Measurements from ENCODE around the gene GPC5. TPM values are rescaled to one million over a fixed set of nuclear protein-coding genes. Genes with fewer than 3 reads are reported as not detected.
"Not testable (repeated sequence)": the region's sequence is repeated elsewhere in the genome, so short reads cannot be mapped to it uniquely, and the experiment has no call there.

Gene GPC5
- total RNA-seq, 2 experiments from 2014 or later: 0.63 to 0.66 TPM

GRCh38 chr13:91801772-91802171 is 403.4 kb downstream of the GPC5 start:
- H3K36me3 Mint-ChIP-seq (ENCODE audit: low read depth); DNase-seq; H3K27ac Mint-ChIP-seq; ATAC-seq; H3K27me3 Mint-ChIP-seq; POLR2A ChIA-PET; H3K4me1 Mint-ChIP-seq; H3K9me3 Mint-ChIP-seq (ENCODE audit: low read depth); CTCF ChIA-PET; intact Hi-C loops (cut with DNase I, micrococcal nuclease); H3K4me3 Mint-ChIP-seq: not testable (repeated sequence)

GRCh38 chr13:91802957-91803356 is 404.5 kb downstream of the GPC5 start:
- POLR2A ChIA-PET: no interaction called here
- no peaks in the 10 kb centered on the region for H3K27me3 Mint-ChIP-seq

GRCh38 chr13:91804724-91805123 is 406.3 kb downstream of the GPC5 start:
- ChIA-PET CTCF (no interaction called here), POLR2A (no interaction called here)
- H3K27me3 Mint-ChIP-seq: no peaks in the 10 kb centered on the region
- H3K4me1 Mint-ChIP-seq: no peaks in the 10 kb centered on the region
- no peak overlapping the region for H3K4me3 Mint-ChIP-seq
- DNase-seq: no peak
- ATAC-seq: no peak
- no peak overlapping the region for H3K27ac Mint-ChIP-seq
- H3K9me3 Mint-ChIP-seq (ENCODE audit: low read depth): no peaks in the 10 kb centered on the region
- no peaks in the 10 kb centered on the region for H3K36me3 Mint-ChIP-seq (ENCODE audit: low read depth)
- intact Hi-C loops (cut with DNase I, micrococcal nuclease): no loop called here

More at GRCh38 chr13:91802957-91803356, 404.5 kb downstream of the GPC5 start:
- no peak for DNase-seq
- Mint-ChIP-seq H3K4me1 (no peaks in the 10 kb centered on the region), H3K27ac (no peak overlapping the region), H3K4me3 (no peak overlapping the region), H3K9me3 (ENCODE audit: low read depth) (peaks cover 2% of the 10 kb centered on the region), H3K36me3 (ENCODE audit: low read depth) (no peaks in the 10 kb centered on the region)
- CTCF ChIA-PET: no interaction called here
- ATAC-seq: no peak
- intact Hi-C loops (cut with DNase I, micrococcal nuclease): no loop called here

- H3K27me3 Mint-ChIP-seq: no peaks in the 10 kb centered on the region
- no peaks in the 10 kb centered on the region for H3K9me3 Mint-ChIP-seq (ENCODE audit: low read depth)
- H3K36me3 Mint-ChIP-seq (ENCODE audit: low read depth): no peaks in the 10 kb centered on the region
- H3K4me1 Mint-ChIP-seq: no peaks in the 10 kb centered on the region
- no peak for DNase-seq
- intact Hi-C loops (cut with DNase I, micrococcal nuclease): no loop called here
- POLR2A ChIA-PET: no interaction called here
- no peak overlapping the region for H3K4me3 Mint-ChIP-seq
- CTCF ChIA-PET: no interaction called here
- no peak for ATAC-seq
- H3K27ac Mint-ChIP-seq: no peak overlapping the region
Measured at GRCh38 chr13:91805605-91806004, 407.2 kb downstream of the GPC5 start.

GRCh38 chr13:91809161-91809560 is 410.7 kb downstream of the GPC5 start:
- intact Hi-C loops (cut with DNase I, micrococcal nuclease): no loop called here
- no peaks in the 10 kb centered on the region for H3K36me3 Mint-ChIP-seq (ENCODE audit: low read depth)
- CTCF ChIA-PET: no interaction called here
- H3K9me3 Mint-ChIP-seq (ENCODE audit: low read depth): no peaks in the 10 kb centered on the region
- no peak overlapping the region for H3K27ac Mint-ChIP-seq
- DNase-seq (no peak), ATAC-seq (no peak)
- no peaks in the 10 kb centered on the region for H3K27me3 Mint-ChIP-seq
- no peak overlapping the region for H3K4me3 Mint-ChIP-seq
- H3K4me1 Mint-ChIP-seq: no peaks in the 10 kb centered on the region
- POLR2A ChIA-PET: no interaction called here

- ATAC-seq (no peak), DNase-seq (no peak)
- POLR2A ChIA-PET: no interaction called here
- Mint-ChIP-seq H3K4me1 (no peaks in the 10 kb centered on the region), H3K36me3 (ENCODE audit: low read depth) (no peaks in the 10 kb centered on the region), H3K27ac (no peak overlapping the region), H3K9me3 (ENCODE audit: low read depth) (no peaks in the 10 kb centered on the region), H3K27me3 (no peaks in the 10 kb centered on the region), H3K4me3 (no peak overlapping the region)
- CTCF ChIA-PET: interaction anchor here (0.6 to 0.7 kb wide), 2 partner anchors 46 to 241 kb away, joined by 3 read pairs; no protein-coding TSS in a partner anchor
- intact Hi-C loops (cut with DNase I, micrococcal nuclease): no loop called here
Measured at GRCh38 chr13:91813253-91813652, 414.8 kb downstream of the GPC5 start.

- ATAC-seq: no peak
- no peaks in the 10 kb centered on the region for H3K9me3 Mint-ChIP-seq (ENCODE audit: low read depth)
Measured at GRCh38 chr13:91816263-91816807, 417.9 kb downstream of the GPC5 start.

GRCh38 chr13:91817250-91817649 is 418.8 kb downstream of the GPC5 start:
- ChIA-PET CTCF (no interaction called here), POLR2A (no interaction called here)
- Mint-ChIP-seq H3K27ac (no peak overlapping the region), H3K27me3 (no peaks in the 10 kb centered on the region), H3K36me3 (ENCODE audit: low read depth) (no peaks in the 10 kb centered on the region), H3K4me3 (no peak overlapping the region), H3K9me3 (ENCODE audit: low read depth) (no peaks in the 10 kb centered on the region), H3K4me1 (no peaks in the 10 kb centered on the region)
- no peak for DNase-seq
- intact Hi-C loops (cut with DNase I, micrococcal nuclease): no loop called here
- no peak for ATAC-seq

More at GRCh38 chr13:91816263-91816807, 417.9 kb downstream of the GPC5 start:
- CTCF ChIA-PET: no interaction called here
- H3K27me3 Mint-ChIP-seq: no peaks in the 10 kb centered on the region
- no peak overlapping the region for H3K27ac Mint-ChIP-seq
- no peak for DNase-seq
- no peaks in the 10 kb centered on the region for H3K36me3 Mint-ChIP-seq (ENCODE audit: low read depth)
- intact Hi-C loops (cut with DNase I, micrococcal nuclease): no loop called here
- POLR2A ChIA-PET: no interaction called here
- no peaks in the 10 kb centered on the region for H3K4me1 Mint-ChIP-seq
- no peak overlapping the region for H3K4me3 Mint-ChIP-seq

- H3K27ac Mint-ChIP-seq: no peak overlapping the region
- no peak for ATAC-seq
- no peaks in the 10 kb centered on the region for H3K4me1 Mint-ChIP-seq
- H3K9me3 Mint-ChIP-seq (ENCODE audit: low read depth): peaks cover 6% of the 10 kb centered on the region
- H3K27me3 Mint-ChIP-seq: no peaks in the 10 kb centered on the region
- no peak overlapping the region for H3K4me3 Mint-ChIP-seq
- ChIA-PET POLR2A (no interaction called here), CTCF (no interaction called here)
- no peak for DNase-seq
- intact Hi-C loops (cut with DNase I, micrococcal nuclease): no loop called here
- H3K36me3 Mint-ChIP-seq (ENCODE audit: low read depth): no peaks in the 10 kb centered on the region
Measured at GRCh38 chr13:91824416-91824815, 426.0 kb downstream of the GPC5 start.

- ATAC-seq (no peak), DNase-seq (no peak)
- peaks cover 14% of the 10 kb centered on the region for H3K9me3 Mint-ChIP-seq (ENCODE audit: low read depth)
- H3K27me3 Mint-ChIP-seq: no peaks in the 10 kb centered on the region
- ChIA-PET POLR2A (no interaction called here), CTCF (no interaction called here)
- H3K4me3 Mint-ChIP-seq: no peak overlapping the region
- no peak overlapping the region for H3K27ac Mint-ChIP-seq
- no peaks in the 10 kb centered on the region for H3K4me1 Mint-ChIP-seq
- intact Hi-C loops (cut with DNase I, micrococcal nuclease): no loop called here
- no peaks in the 10 kb centered on the region for H3K36me3 Mint-ChIP-seq (ENCODE audit: low read depth)
Measured at GRCh38 chr13:91825516-91825915, 427.1 kb downstream of the GPC5 start.

GRCh38 chr13:91836553-91836952 is 438.1 kb downstream of the GPC5 start:
- DNase-seq (no peak), ATAC-seq (no peak)
- Mint-ChIP-seq H3K27ac (no peak overlapping the region), H3K4me3 (no peak overlapping the region), H3K9me3 (ENCODE audit: low read depth) (peaks cover 16% of the 10 kb centered on the region), H3K36me3 (ENCODE audit: low read depth) (no peaks in the 10 kb centered on the region), H3K27me3 (no peaks in the 10 kb centered on the region), H3K4me1 (no peaks in the 10 kb centered on the region)
- intact Hi-C loops (cut with DNase I, micrococcal nuclease): no loop called here
- ChIA-PET CTCF (no interaction called here), POLR2A (no interaction called here)

GRCh38 chr13:91845612-91846011 is 447.2 kb downstream of the GPC5 start:
- POLR2A ChIA-PET: no interaction called here
- CTCF ChIA-PET: no interaction called here
- H3K36me3 Mint-ChIP-seq (ENCODE audit: low read depth): no peaks in the 10 kb centered on the region
- H3K4me3 Mint-ChIP-seq: no peak overlapping the region
- no peak overlapping the region for H3K27ac Mint-ChIP-seq
- no peaks in the 10 kb centered on the region for H3K4me1 Mint-ChIP-seq
- peaks cover 2% of the 10 kb centered on the region for H3K9me3 Mint-ChIP-seq (ENCODE audit: low read depth)
- intact Hi-C loops (cut with DNase I, micrococcal nuclease): no loop called here
- no peaks in the 10 kb centered on the region for H3K27me3 Mint-ChIP-seq
- ATAC-seq: no peak
- DNase-seq: no peak

GRCh38 chr13:91863699-91864098 is 465.3 kb downstream of the GPC5 start:
- DNase-seq: no peak
- Mint-ChIP-seq H3K27ac (no peak overlapping the region), H3K9me3 (ENCODE audit: low read depth) (no peaks in the 10 kb centered on the region), H3K27me3 (no peaks in the 10 kb centered on the region), H3K36me3 (ENCODE audit: low read depth) (no peaks in the 10 kb centered on the region), H3K4me1 (no peaks in the 10 kb centered on the region), H3K4me3 (no peak overlapping the region)
- ChIA-PET POLR2A (no interaction called here), CTCF (no interaction called here)
- ATAC-seq: no peak
- intact Hi-C loops (cut with DNase I, micrococcal nuclease): no loop called here
